ENCODE data around the gene BCORL1. TPM values are rescaled to one million over a fixed set of nuclear protein-coding genes. Genes with fewer than 3 reads are reported as not detected.
A peak's percentile ranks its signal among the peaks of the same experiment; 100 is the strongest.

BCORL1 gene
- total RNA-seq, 2 experiments from 2014 or later, result 1.7 to 5.4 TPM

DNA sequence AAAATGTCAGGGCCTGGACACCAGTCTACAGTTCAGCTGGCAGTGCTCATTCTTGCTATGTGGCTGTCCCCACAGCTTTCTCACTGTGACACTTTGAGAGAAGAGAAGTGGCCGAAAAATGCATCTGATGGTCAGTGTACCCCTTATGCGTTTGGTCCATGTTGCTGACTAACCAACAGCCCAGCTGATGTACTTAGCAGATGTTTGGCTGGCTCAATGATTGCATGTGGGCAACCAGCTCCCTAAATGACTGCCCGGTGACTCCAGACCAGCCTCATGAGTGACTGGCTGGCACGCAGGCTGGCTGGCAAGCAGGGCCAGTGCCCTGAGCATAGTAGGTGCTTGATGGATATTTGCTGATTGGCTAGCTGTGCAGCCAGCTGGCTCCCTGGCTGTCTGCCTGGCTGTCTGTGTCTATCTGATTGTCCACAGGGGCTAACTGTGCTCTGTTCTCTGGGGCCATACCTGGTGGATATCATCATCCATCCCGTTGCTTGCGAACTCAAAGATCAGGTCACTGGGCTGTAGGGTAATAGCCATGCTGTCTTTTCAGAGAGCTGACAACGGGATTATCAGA, 98.4 kb downstream of the BCORL1 start:
- TF ChIP-seq EZH2phosphoT487 (IDR thresholded peaks at IDR 0.05; ENCODE audit: borderline replicate concordance, low read depth, low read length), result no peak
- TF ChIP-seq, protein P1, sequence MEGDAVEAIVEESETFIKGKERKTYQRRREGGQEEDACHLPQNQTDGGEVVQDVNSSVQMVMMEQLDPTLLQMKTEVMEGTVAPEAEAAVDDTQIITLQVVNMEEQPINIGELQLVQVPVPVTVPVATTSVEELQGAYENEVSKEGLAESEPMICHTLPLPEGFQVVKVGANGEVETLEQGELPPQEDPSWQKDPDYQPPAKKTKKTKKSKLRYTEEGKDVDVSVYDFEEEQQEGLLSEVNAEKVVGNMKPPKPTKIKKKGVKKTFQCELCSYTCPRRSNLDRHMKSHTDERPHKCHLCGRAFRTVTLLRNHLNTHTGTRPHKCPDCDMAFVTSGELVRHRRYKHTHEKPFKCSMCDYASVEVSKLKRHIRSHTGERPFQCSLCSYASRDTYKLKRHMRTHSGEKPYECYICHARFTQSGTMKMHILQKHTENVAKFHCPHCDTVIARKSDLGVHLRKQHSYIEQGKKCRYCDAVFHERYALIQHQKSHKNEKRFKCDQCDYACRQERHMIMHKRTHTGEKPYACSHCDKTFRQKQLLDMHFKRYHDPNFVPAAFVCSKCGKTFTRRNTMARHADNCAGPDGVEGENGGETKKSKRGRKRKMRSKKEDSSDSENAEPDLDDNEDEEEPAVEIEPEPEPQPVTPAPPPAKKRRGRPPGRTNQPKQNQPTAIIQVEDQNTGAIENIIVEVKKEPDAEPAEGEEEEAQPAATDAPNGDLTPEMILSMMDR (conservative IDR thresholded peaks at IDR 0.05; ENCODE audit: low read length), result no peak
- Histone ChIP-seq H3K9me3 (ENCODE audit: low read length) (no peaks in the 10 kb centered on the region), H3K9me2 (ENCODE audit: insufficient read depth, low read length) (no peaks in the 10 kb centered on the region), H3K4me2 (ENCODE audit: low read length) (no peak overlapping the region), H3K36me3 (ENCODE audit: insufficient read depth, low read length) (peaks cover 11% of the 10 kb centered on the region; the same call in 1 of the 2 replicates), H3K4me1 (ENCODE audit: insufficient read depth, low read length, poor library complexity, severe bottlenecking) (peaks cover 47% of the 10 kb centered on the region), H3K27ac (ENCODE audit: low read depth, low read length, poor library complexity, severe bottlenecking) (peak overlapping the region; percentile 93), H3K4me3 (ENCODE audit: low read depth, low read length, poor library complexity, severe bottlenecking) (no peak overlapping the region), H2AFZ (ENCODE audit: low read length) (no peak overlapping the region), H3K79me2 (ENCODE audit: insufficient read depth, low read depth, low read length) (peaks cover 21% of the 10 kb centered on the region; the same call in 1 of the 2 replicates), H4K20me1 (ENCODE audit: insufficient read depth, low read length) (no peaks in the 10 kb centered on the region)
- no peak for DNase-seq (ENCODE audit: low spot score)
- CTCF ChIA-PET (ENCODE audit: unreplicated experiment), result interaction anchor here (0.6 kb wide), 2 partner anchors 30 to 957 kb away, joined by 3 to 4 read pairs; no protein-coding TSS in a partner anchor
- intact Hi-C loops (cut with micrococcal nuclease; ENCODE audit: unreplicated experiment), result loop anchor here (1.0 to 10.0 kb wide), 3 partner anchors 39 to 306 kb away; partner anchors contain the start of gene SASH3
- no TSS peak for BruUV-seq (replicated peaks)
- POLR2A ChIA-PET, result interaction anchor here (1.9 kb wide), 1 partner anchor 28 kb away, joined by 12 read pairs; the partner anchor contains the start of gene ELF4

DNA sequence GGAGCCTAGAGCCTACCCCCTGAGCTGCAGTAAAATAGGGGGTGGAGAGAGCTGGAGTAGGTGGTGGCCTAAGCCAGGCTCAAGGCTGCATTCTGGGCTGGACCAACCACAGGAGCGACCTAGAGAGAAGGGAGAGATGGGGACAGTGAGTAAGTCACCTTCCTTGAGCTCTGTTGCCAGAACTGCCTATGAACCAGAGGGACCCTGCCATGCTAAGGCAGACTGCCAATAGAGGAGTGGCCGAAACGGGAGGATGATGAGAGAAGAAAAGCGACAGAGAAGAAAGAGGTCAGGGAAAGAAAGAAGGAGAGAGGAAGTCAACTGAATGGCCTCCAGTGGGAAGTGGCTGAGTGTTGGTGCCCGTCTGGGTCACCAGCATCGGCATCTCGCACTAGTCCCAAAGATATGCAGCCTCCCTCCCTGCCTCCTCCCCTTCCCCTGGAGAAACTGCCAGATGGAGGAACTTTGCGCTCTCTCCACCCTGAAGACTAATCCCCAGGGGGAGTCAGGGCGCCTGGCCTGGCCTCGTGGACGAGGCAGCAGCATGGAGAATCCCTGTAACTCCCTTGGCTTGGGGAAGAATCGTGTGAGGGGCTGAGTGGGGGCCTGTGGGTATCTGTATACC, 99.1 kb downstream of the BCORL1 start:
- TF ChIP-seq, protein P1 (conservative IDR thresholded peaks at IDR 0.05; ENCODE audit: low read length), result no peak
- no peak for TF ChIP-seq EZH2phosphoT487 (IDR thresholded peaks at IDR 0.05; ENCODE audit: borderline replicate concordance, low read depth, low read length)
- POLR2A ChIA-PET, result interaction anchor here (0.6 to 1.9 kb wide), 3 partner anchors 27 to 39 kb away, joined by 4 to 12 read pairs (median 4); partner anchors contain the start of gene ELF4
- CTCF ChIA-PET (ENCODE audit: unreplicated experiment), result interaction anchor here (0.6 kb wide), 1 partner anchor 29 kb away, joined by 3 read pairs; no protein-coding TSS in a partner anchor
- H3K9me2 ChIP-seq (ENCODE audit: insufficient read depth, low read length), result no peaks in the 10 kb centered on the region
- H3K4me1 ChIP-seq (ENCODE audit: insufficient read depth, low read length, poor library complexity, severe bottlenecking), result peaks cover 53% of the 10 kb centered on the region
- no peak for DNase-seq (ENCODE audit: low spot score)
- BruUV-seq (replicated peaks), result no TSS peak
- H3K9me3 ChIP-seq (ENCODE audit: low read length), result no peaks in the 10 kb centered on the region
- peak overlapping the region; percentile 93 for H3K27ac ChIP-seq (ENCODE audit: low read depth, low read length, poor library complexity, severe bottlenecking)
- H2AFZ ChIP-seq (ENCODE audit: low read length), result no peak overlapping the region
- H3K4me3 ChIP-seq (ENCODE audit: low read depth, low read length, poor library complexity, severe bottlenecking), result peak overlapping the region; percentile 58
- intact Hi-C loops (cut with micrococcal nuclease; ENCODE audit: unreplicated experiment), result loop anchor here (2.0 to 10.0 kb wide), 2 partner anchors 85 to 307 kb away; partner anchors contain the start of gene SASH3
- peaks cover 11% of the 10 kb centered on the region; the same call in 1 of the 2 replicates for H3K36me3 ChIP-seq (ENCODE audit: insufficient read depth, low read length)
- no peaks in the 10 kb centered on the region for H4K20me1 ChIP-seq (ENCODE audit: insufficient read depth, low read length)
- H3K79me2 ChIP-seq (ENCODE audit: insufficient read depth, low read depth, low read length), result peaks cover 28% of the 10 kb centered on the region; the same call in 1 of the 2 replicates
- peak overlapping the region; percentile 84 for H3K4me2 ChIP-seq (ENCODE audit: low read length)

Data from OCI-LY7 (cell line).